Lung (tissue), 12 donors: ENCODE measurements around the gene SLC16A12. TPM values are rescaled to one million over a fixed set of nuclear protein-coding genes. Genes with fewer than 3 reads are reported as not detected.

Experiments
- ATAC-seq: fragments of 200-7000 bp; cut with Tn5 transposase; one replicate; pipeline ENCODE4 v1.9.1; 2020; ENCODE audit warnings: moderate number of reproducible peaks; ENCODE audit not compliant: insufficient read depth, low FRiP score
- DNase-seq, 3 donors: peaks; one replicate each; pipeline ENCODE4 v3.0.0-alpha.2; 2013 to 2017
- H3K27ac ChIP-seq, 2 donors: one replicate each; pipeline ENCODE4 v1.5.1; 2013; ENCODE audit warnings: mild to moderate bottlenecking in 2 of 2, moderate library complexity in 2 of 2, control low read depth in 1 of 2, inconsistent platforms in 1 of 2, low read depth in 1 of 2, low read length in 1 of 2
- H3K27me3 ChIP-seq, 3 donors: one replicate each; pipeline ENCODE4 v1.5.1; 2013; ENCODE audit warnings: low read length in 2 of 3; ENCODE audit not compliant: control insufficient read depth in 3 of 3, insufficient read depth in 3 of 3
- H3K36me3 ChIP-seq, 4 donors: one replicate each; pipeline ENCODE4 v1.5.1; 2013; ENCODE audit warnings: low read length in 4 of 4, mild to moderate bottlenecking in 1 of 4, moderate library complexity in 1 of 4; ENCODE audit not compliant: control insufficient read depth in 4 of 4, insufficient read depth in 4 of 4
- H3K4me1 ChIP-seq, 5 donors: one replicate each; pipeline ENCODE4 v1.5.1; 2013; ENCODE audit warnings: low read length in 5 of 5, mild to moderate bottlenecking in 2 of 5, moderate library complexity in 1 of 5; ENCODE audit not compliant: control insufficient read depth in 5 of 5, insufficient read depth in 5 of 5
- H3K4me3 ChIP-seq: one replicate; pipeline ENCODE4 v1.5.1; 2013; ENCODE audit warnings: mild to moderate bottlenecking, control low read depth, moderate library complexity
- H3K9ac ChIP-seq, 2 donors: one replicate each; pipeline ENCODE4 v1.5.1; 2013; ENCODE audit warnings: low read length in 2 of 2, control low read depth in 1 of 2; ENCODE audit not compliant: insufficient read depth in 1 of 2
- H3K9me3 ChIP-seq, 4 donors: one replicate each; pipeline ENCODE4 v1.5.1; 2013; ENCODE audit warnings: low read length in 3 of 4, mild to moderate bottlenecking in 1 of 4, moderate library complexity in 1 of 4; ENCODE audit not compliant: control insufficient read depth in 4 of 4, insufficient read depth in 3 of 4
- WGBS, 2 donors: extraction: QIAGEN DNeasy Blood & Tissue Kit; methylation state at CpG; one replicate each; pipeline ENCODE4 v1.1.7; 2013; 5-methylcytosine and 5-hydroxymethylcytosine counted together
- polyA plus RNA-seq, 2 donors: library from polyadenylated mRNA; stranded (reverse); fragments of 200-250 nt; gene quantifications; one replicate each; pipeline ENCODE4 v1.2.1, GENCODE V29; 2013
- total RNA-seq, 2 donors: library from RNA; depleted of rRNA in 1 of 2; stranded (reverse); fragments of >200 nt in 1 of 2; gene quantifications; one replicate each; pipeline ENCODE4 v1.2.1, GENCODE V29; 2014 to 2021
- TF ChIP-seq, protein P1 (sequence below): IDR thresholded peaks from 2 replicates; pipeline ENCODE4 v1.5.1; 2012; ENCODE audit warnings: mild to moderate bottlenecking; ENCODE audit errors: control extremely low read depth, extremely low read depth
- donor health status: control.
- donor health status: control.
- donor health status: Bipolar disorder and iron deficiency.
- donor health status: healthy.
- donor health status: DM: yes; HTN: yes; CAD: no.

SLC16A12 gene
- total and polyA plus RNA-seq, 4 donors: 0.45 to 4.6 (median 1.3) TPM

DNA sequence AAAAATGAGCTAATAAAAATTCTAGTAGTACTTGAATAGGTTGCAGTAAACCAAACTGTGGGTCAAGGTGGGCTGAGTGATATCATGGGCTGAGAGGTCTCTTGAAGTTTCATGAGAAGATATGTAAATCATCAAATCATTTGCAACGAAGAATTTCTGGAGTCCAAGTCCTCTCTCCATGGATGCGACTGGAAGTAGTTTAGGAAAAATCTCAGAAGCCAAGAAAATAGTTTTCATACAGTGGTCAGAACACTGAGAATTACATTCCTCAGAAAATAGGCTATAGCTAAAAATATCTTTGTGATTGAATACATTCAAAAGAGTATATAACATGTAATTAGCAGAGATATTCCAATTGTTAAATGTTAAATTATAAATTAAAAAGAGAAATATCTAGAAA lies 146.6 kb downstream of the SLC16A12 start:
- TF ChIP-seq, protein P1, sequence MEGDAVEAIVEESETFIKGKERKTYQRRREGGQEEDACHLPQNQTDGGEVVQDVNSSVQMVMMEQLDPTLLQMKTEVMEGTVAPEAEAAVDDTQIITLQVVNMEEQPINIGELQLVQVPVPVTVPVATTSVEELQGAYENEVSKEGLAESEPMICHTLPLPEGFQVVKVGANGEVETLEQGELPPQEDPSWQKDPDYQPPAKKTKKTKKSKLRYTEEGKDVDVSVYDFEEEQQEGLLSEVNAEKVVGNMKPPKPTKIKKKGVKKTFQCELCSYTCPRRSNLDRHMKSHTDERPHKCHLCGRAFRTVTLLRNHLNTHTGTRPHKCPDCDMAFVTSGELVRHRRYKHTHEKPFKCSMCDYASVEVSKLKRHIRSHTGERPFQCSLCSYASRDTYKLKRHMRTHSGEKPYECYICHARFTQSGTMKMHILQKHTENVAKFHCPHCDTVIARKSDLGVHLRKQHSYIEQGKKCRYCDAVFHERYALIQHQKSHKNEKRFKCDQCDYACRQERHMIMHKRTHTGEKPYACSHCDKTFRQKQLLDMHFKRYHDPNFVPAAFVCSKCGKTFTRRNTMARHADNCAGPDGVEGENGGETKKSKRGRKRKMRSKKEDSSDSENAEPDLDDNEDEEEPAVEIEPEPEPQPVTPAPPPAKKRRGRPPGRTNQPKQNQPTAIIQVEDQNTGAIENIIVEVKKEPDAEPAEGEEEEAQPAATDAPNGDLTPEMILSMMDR: no peak
- no peak overlapping the region for H3K4me3 ChIP-seq
- peak overlapping the region in 1 of 2 donors; percentile 42 for H3K9ac ChIP-seq
- ATAC-seq (no peak), DNase-seq (no peak)
- no peak overlapping the region for H3K27ac ChIP-seq
- WGBS, 2 donors: 77% methylated on average over 2 of the region's 2 CpGs
- no peaks in the 10 kb centered on the region for H3K36me3 ChIP-seq
- H3K9me3 ChIP-seq: no peaks in the 10 kb centered on the region
- H3K4me1 ChIP-seq: peaks cover 0 to 27% (median 14%) of the 10 kb centered on the region in 5 donors
- H3K27me3 ChIP-seq: no peaks in the 10 kb centered on the region

DNA sequence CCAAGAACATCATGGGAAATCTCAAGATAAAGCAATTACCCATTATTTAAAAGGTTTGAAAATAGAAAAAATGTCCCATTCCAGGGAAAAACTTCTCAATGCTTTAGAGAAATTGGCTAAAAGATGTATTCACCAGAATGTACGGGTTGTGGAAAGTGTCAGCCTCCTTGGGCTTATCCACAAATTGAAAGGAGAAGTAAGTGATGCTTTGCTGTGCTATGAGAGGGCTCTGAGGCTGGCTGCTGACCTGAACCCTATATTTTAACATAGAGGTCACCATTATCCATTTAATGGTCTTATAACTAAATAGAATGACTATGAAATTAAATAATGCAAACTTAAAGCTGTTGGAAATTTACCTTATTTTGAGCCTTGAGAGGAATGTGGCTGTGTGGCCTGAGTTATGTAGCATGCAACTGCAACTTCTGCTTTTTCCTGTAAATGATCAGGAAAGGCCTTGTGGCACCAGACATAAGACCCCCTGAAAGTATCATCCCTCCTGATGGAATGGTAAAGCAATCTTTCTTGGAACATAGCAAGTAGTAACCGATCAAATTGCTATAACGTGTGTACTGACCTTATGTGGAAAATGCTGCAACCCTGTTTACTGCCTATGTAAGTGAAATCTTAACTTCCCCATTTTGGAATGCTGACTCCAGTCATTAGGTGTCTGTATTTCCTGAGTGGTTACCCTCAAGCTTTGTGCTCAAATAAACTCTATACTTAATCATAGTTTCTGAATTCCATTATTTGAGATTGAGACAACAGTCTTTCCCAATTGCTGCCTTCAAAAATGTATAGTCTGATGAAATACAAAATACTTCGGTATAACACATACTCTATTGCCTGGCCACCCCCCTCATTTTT lies 150.7 kb downstream of the SLC16A12 start:
- ATAC-seq: peak; percentile 81
- TF ChIP-seq, protein P1: no peak
- H3K27ac ChIP-seq: no peak overlapping the region
- H3K27me3 ChIP-seq: no peaks in the 10 kb centered on the region
- DNase-seq: no peak
- H3K4me3 ChIP-seq: no peak overlapping the region
- H3K9me3 ChIP-seq: no peaks in the 10 kb centered on the region
- WGBS, 2 donors: 29 to 64% methylated on average over 4 of the region's 4 CpGs
- no peak overlapping the region for H3K9ac ChIP-seq
- peaks cover 0 to 2% (median 0%) of the 10 kb centered on the region in 5 donors for H3K4me1 ChIP-seq
- H3K36me3 ChIP-seq: no peaks in the 10 kb centered on the region

DNA sequence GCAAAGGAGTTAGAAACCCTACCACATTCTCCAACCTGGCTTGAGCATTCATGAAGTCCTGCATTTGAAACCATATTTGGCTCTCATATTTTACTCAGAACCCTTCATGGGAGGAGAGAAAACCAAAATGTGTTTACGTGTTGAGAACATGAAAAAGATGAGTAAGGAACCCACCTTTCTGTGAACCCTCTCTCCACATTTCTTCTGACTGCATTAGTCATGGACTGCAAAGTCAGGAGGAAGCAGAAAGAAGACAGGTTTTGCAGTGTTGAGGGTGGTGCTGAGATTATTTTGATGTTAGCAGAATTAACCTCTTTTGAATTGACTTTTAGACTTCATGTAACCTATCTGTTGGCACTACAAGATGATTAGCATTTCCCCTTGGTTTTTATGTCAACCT lies 152.6 kb downstream of the SLC16A12 start:
- Histone ChIP-seq H3K36me3 (no peaks in the 10 kb centered on the region), H3K27ac (no peak overlapping the region), H3K27me3 (no peaks in the 10 kb centered on the region), H3K9me3 (no peaks in the 10 kb centered on the region), H3K4me1 (peaks cover 0 to 2% (median 0%) of the 10 kb centered on the region in 5 donors), H3K4me3 (no peak overlapping the region), H3K9ac (no peak overlapping the region)
- ATAC-seq (no peak), DNase-seq (no peak)
- TF ChIP-seq, protein P1: no peak
- WGBS, 2 donors: 86 to 97% methylated on average over 1 of the region's 1 CpG

Other genes starting within 250 kb of the SLC16A12 start
- 10 to 100 TPM; 12.1 to 16.0 TPM for gene IFIT2, start 233.5 kb downstream of the SLC16A12 start, total RNA-seq
- gene IFIT2, start 233.5 kb downstream of the SLC16A12 start, polyA plus RNA-seq: 10 to 100 TPM in 1 of 2 donors, 1 to 10 TPM in 1; 8.1 to 17.8 TPM
- gene IFIT3, start 207.6 kb downstream of the SLC16A12 start, total RNA-seq: 10 to 100 TPM; 17.3 to 27.2 TPM
- 10 to 100 TPM; 12.6 to 47.7 TPM for gene IFIT3, start 207.6 kb downstream of the SLC16A12 start, polyA plus RNA-seq
- gene IFIT1B, start 157.5 kb downstream of the SLC16A12 start, total RNA-seq: 1 to 10 TPM in 1 of 2 donors, under 1 TPM in 1; 0.21 to 3.7 TPM
- not detected for gene IFIT1B, start 157.5 kb downstream of the SLC16A12 start, polyA plus RNA-seq
- 10 to 100 TPM; 11.1 to 16.9 TPM for gene IFIT1, start 143.0 kb downstream of the SLC16A12 start, total RNA-seq
- gene IFIT1, start 143.0 kb downstream of the SLC16A12 start, polyA plus RNA-seq: 10 to 100 TPM; 13.1 to 17.7 TPM
- gene IFIT5, start 121.0 kb downstream of the SLC16A12 start, total RNA-seq: 10 to 100 TPM; 17.7 to 21.8 TPM
- gene IFIT5, start 121.0 kb downstream of the SLC16A12 start, polyA plus RNA-seq: 10 to 100 TPM; 12.6 to 13.5 TPM
- 10 to 100 TPM in 1 of 2 donors, 1 to 10 TPM in 1; 5.9 to 18.3 TPM for gene PANK1, start 109.6 kb upstream of the SLC16A12 start, total RNA-seq
- 1 to 10 TPM; 1.6 to 2.9 TPM for gene PANK1, start 109.6 kb upstream of the SLC16A12 start, polyA plus RNA-seq
- gene KIF20B, start 166.0 kb upstream of the SLC16A12 start, total RNA-seq: 10 to 100 TPM in 1 of 2 donors, 1 to 10 TPM in 1; 5.7 to 10.2 TPM
- gene KIF20B, start 166.0 kb upstream of the SLC16A12 start, polyA plus RNA-seq: 1 to 10 TPM; 1.1 to 1.2 TPM